K562 (cell line): ENCODE measurements around the gene PYCR2. TPM values are rescaled to one million over a fixed set of nuclear protein-coding genes. Genes with fewer than 3 reads are reported as not detected.
A peak's percentile ranks its signal among the peaks of the same experiment; 100 is the strongest.

ENCODE experiments used
- BCL6 ChIP-seq: fragments of 250-450 bp; sonication (Bioruptor Pico); IDR thresholded peaks from 2 replicates; pipeline ENCODE4 v1.4.0; 2020
- DPF2 ChIP-seq: fragments of 450-650 bp; IDR thresholded peaks from 2 replicates; pipeline ENCODE4 v1.6.1; 2016
- PRDM10 ChIP-seq: fragments of 450-650 bp; IDR thresholded peaks from 2 replicates; pipeline ENCODE4 v1.6.1; 2018; ENCODE audit not compliant: partially characterized antibody
- SPI1 ChIP-seq: IDR thresholded peaks from 2 replicates; pipeline ENCODE4 v1.6.1; 2011; ENCODE audit warnings: low read depth, low read length, control low read depth, borderline replicate concordance
- TCF3 ChIP-seq: sonication (generic); formaldehyde crosslinking; IDR thresholded peaks from 2 replicates; pipeline ENCODE4 v1.4.0; 2020; ENCODE audit warnings: mild to moderate bottlenecking, missing genetic modification reagents
- THRB ChIP-seq: fragments of 450-650 bp; formaldehyde crosslinking; conservative IDR thresholded peaks from 2 replicates; pipeline ENCODE4 v1.4.0; 2022; ENCODE audit warnings: mild to moderate bottlenecking, missing genetic modification characterization
- ZBTB26 ChIP-seq: fragments of 450-650 bp; formaldehyde crosslinking; IDR thresholded peaks from 2 replicates; pipeline ENCODE4 v1.4.0; 2022; ENCODE audit warnings: missing genetic modification characterization
- polyA plus RNA-seq, 8 experiments: library from polyadenylated mRNA; depleted of rRNA in 4 of 8; stranded (reverse) in 5 of 8; unstranded in 3 of 8; fragments of >200 nt; fragmentation: Nextera tagmentation in 2 of 8; fragmentation: Illumina TruSeq in 1 of 8; extraction: Ambion mirVana in 2 of 8; extraction: Trizol in 1 of 8; gene quantifications; 2 replicates each; pipeline versions ENCODE4 v1.2.1 to v1.2.3, GENCODE V29; 2011 to 2014; ENCODE audit warnings: inconsistent platforms in 1 of 8, missing spikeins in 1 of 8
- total RNA-seq, 7 experiments: library from RNA; depleted of rRNA in 6 of 7; stranded (reverse); fragments of >200 nt in 6 of 7; fragmentation: Illumina TruSeq in 2 of 7; extraction: Trizol in 2 of 7; gene quantifications; 2 replicates each; pipeline versions ENCODE4 v1.2.1 to v1.2.3, GENCODE V29; 2011 to 2021; ENCODE audit warnings: low replicate concordance in 1 of 7

The PYCR2 gene
- total and polyA plus RNA-seq, 9 of the 15 experiments (the other 6 are each of a cell fraction or from before 2014, with no cell fraction given): 5.5 to 219 (median 127) TPM

- TF ChIP-seq PRDM10: peak; percentile 59
- peak; percentile 97 for TF ChIP-seq ZBTB26 (CRISPR knock-in tag)
- peak; percentile 98 for TF ChIP-seq THRB (CRISPR knock-in tag)
- TF ChIP-seq TCF3 (CRISPR knock-in tag): peak; percentile 100
- peak; percentile 80 for TF ChIP-seq SPI1
- peak; percentile 79 for TF ChIP-seq BCL6 (CRISPR knock-in tag)
- TF ChIP-seq DPF2: peak; percentile 100
These were observed 4.4 kb upstream of the PYCR2 start (continued) for GRCh38 chr1:225928186-225929175.
